ENCODE results near the gene NCAPG2. TPM values are rescaled to one million over a fixed set of nuclear protein-coding genes. Genes with fewer than 3 reads are reported as not detected.
"Not testable (repeated sequence)": the region's sequence is repeated elsewhere in the genome, so short reads cannot be mapped to it uniquely, and the experiment has no call there.

Gene NCAPG2
- total RNA-seq, 1 experiment from 2014 or later = 36.5 TPM

GRCh38 chr7:158706710-158707590 is 2.3 kb upstream of the NCAPG2 start:
- no peak for DNase-seq (ENCODE audit: extremely low read depth, low read depth)

GRCh38 chr7:158706273-158706704 is 1.7 kb upstream of the NCAPG2 start:
- DNase-seq (ENCODE audit: extremely low read depth, low read depth) = no peak

- DNase-seq (ENCODE audit: extremely low read depth, low read depth) = no peak
Observed at GRCh38 chr7:158705234-158705850, 738 bp upstream of the NCAPG2 start.

GRCh38 chr7:158703679-158704523 is 703 bp downstream of the NCAPG2 start:
- DNase-seq (ENCODE audit: extremely low read depth, low read depth) = not testable (repeated sequence)

GRCh38 chr7:158702944-158703343 is 1.7 kb downstream of the NCAPG2 start:
- peak; percentile 26 for DNase-seq (ENCODE audit: extremely low read depth, low read depth)

- no peak for DNase-seq (ENCODE audit: extremely low read depth, low read depth)
Observed at GRCh38 chr7:158702196-158702595, 2.4 kb downstream of the NCAPG2 start.

GRCh38 chr7:158700008-158700407 is 4.6 kb downstream of the NCAPG2 start:
- DNase-seq (ENCODE audit: extremely low read depth, low read depth) = no peak

GRCh38 chr7:158699341-158699740 is 5.3 kb downstream of the NCAPG2 start:
- no peak for DNase-seq (ENCODE audit: extremely low read depth, low read depth)

- DNase-seq (ENCODE audit: extremely low read depth, low read depth) = no peak
Observed at GRCh38 chr7:158698657-158699195, 5.9 kb downstream of the NCAPG2 start.

- not testable (repeated sequence) for DNase-seq (ENCODE audit: extremely low read depth, low read depth)
Observed at GRCh38 chr7:158697597-158697996, 7.0 kb downstream of the NCAPG2 start.

- DNase-seq (ENCODE audit: extremely low read depth, low read depth) = peak; percentile 81
Observed at GRCh38 chr7:158695726-158696452, 8.7 kb downstream of the NCAPG2 start.

GRCh38 chr7:158695056-158695455 is 9.5 kb downstream of the NCAPG2 start:
- no peak for DNase-seq (ENCODE audit: extremely low read depth, low read depth)

GRCh38 chr7:158694650-158695049 is 10.0 kb downstream of the NCAPG2 start:
- no peak for DNase-seq (ENCODE audit: extremely low read depth, low read depth)

- no peak for DNase-seq (ENCODE audit: extremely low read depth, low read depth)
Observed at GRCh38 chr7:158689488-158689887, 15.1 kb downstream of the NCAPG2 start.

GRCh38 chr7:158687406-158687805 is 17.2 kb downstream of the NCAPG2 start:
- DNase-seq (ENCODE audit: extremely low read depth, low read depth) = no peak

- no peak for DNase-seq (ENCODE audit: extremely low read depth, low read depth)
Observed at GRCh38 chr7:158685693-158686092, 18.9 kb downstream of the NCAPG2 start.

- no peak for DNase-seq (ENCODE audit: extremely low read depth, low read depth)
Observed at GRCh38 chr7:158684329-158684728, 20.3 kb downstream of the NCAPG2 start.

- DNase-seq (ENCODE audit: extremely low read depth, low read depth) = no peak
Observed at GRCh38 chr7:158683541-158683940, 21.1 kb downstream of the NCAPG2 start.

GRCh38 chr7:158682456-158682855 is 22.1 kb downstream of the NCAPG2 start:
- no peak for DNase-seq (ENCODE audit: extremely low read depth, low read depth)

- no peak for DNase-seq (ENCODE audit: extremely low read depth, low read depth)
Observed at GRCh38 chr7:158680754-158681153, 23.9 kb downstream of the NCAPG2 start.

Data from NCI-H460 (cell line).